HG03520 (cell line): ENCODE data around the gene KIF16B.
"Not testable (repeated sequence)": the region's sequence is repeated elsewhere in the genome, so short reads cannot be mapped to it uniquely, and the experiment has no call there.

Source experiments
- ATAC-seq: cut with Tn5 transposase; IDR thresholded peaks from one replicate; pipeline ENCODE4 v1.9.1; 2021; ENCODE audit warnings: mild to moderate bottlenecking, moderate library complexity; ENCODE audit not compliant: unreplicated experiment

KIF16B gene

DNA sequence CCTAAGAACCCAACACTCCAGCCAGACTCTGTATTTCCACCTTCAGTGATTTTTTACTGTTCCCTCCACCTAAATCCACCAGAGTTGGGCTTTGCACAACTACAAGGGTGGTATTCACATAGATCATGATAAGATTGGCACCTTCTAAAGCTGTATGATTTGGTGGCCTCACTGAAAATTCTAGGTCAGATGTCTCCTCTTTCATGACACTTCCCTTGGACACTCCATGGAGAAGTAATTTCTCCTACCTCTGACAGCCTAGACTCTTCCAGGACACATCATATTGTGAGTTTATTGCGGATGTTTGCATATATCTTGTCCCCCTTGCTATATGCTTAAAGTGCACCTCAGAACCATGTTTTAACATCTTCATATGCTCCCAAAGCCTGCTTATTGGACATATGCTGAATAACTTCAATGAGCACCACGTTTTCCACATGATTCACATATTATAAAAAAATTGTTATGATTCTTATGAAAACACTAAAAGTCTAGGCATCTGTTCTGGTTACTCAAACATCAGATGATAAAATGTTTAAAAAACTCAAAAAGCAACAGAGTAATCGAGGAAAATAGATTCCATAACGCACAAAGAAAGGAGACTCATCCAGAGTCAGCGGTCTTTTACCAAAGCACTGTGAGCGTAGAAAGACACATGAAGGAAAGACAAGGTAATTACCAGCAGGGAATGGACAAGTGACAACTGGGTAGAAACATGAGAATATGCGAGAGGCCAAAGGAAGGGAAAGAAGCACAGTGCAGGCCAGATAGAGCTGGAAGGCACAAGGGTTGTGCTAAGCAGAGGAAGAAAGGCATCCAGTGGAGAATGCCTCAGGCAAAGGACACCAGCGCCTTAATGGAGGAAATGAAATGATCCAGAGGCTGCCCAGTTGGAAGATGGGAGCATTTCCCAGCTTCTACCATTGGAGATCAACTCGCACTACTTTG, 46.5 kb downstream of the KIF16B start:
- ATAC-seq = no peak

GRCh38 chr20:16522651-16523050, 50.6 kb downstream of the KIF16B start:
- ATAC-seq = not testable (repeated sequence)

GRCh38 chr20:16520154-16520553, 53.1 kb downstream of the KIF16B start:
- no peak for ATAC-seq

GRCh38 chr20:16519673-16520072, 53.6 kb downstream of the KIF16B start:
- ATAC-seq = not testable (repeated sequence)

DNA sequence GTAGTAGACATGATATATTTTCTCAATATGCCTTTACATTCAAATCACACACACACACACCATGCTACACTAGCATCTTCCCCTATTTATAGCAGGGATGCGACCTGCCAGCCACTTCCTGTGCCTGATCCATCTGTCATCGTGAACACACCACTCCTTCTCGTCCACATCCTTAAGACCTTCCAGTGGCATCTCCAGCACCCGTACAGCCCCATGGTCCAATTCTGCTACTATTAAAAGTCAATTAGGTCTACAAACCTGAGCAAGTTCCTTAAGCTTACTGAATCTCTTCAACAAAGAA, 54.5 kb downstream of the KIF16B start:
- no peak for ATAC-seq

DNA sequence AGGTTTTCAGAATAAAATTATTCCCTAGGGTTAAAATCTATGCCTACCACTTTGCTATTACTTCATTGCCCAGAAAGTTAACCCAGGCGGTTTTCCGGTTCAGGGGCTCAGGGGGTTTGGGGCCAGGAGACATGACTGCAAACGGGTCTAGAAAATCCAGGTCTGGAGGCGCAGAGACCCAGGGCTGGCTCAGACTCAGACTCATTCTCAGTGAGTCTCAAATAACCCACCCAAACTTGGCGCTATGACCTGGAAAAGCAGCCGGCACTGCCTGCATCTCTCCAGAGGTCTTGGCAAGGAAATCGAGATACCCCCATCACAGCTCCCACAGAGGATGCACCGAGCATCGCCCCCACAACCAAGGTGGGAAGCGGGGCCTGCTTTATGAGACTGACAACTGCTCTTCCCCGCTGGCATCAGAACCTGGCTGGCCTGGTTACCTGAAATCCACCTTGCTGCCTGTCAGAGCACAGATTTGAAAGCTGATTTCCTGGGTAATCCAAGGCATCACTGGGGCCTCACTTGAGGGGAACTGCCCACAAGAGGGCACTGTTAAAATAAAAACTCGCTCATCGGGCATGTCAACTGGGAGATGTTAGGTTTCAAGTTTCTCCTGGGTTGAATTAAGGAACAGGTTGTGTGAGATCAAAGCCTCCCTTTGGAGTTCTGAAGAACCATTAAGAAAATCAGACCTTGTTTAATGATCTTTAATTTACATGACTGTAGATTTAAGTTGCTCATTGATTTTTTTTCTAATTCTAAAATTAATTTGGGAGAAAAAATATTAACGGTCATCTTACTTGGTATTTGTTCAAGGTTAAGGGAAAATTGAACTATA, 55.1 kb downstream of the KIF16B start:
- ATAC-seq = no peak

GRCh38 chr20:16516794-16517193, 56.5 kb downstream of the KIF16B start:
- no peak for ATAC-seq

GRCh38 chr20:16515046-16515445, 58.2 kb downstream of the KIF16B start:
- ATAC-seq = no peak

DNA sequence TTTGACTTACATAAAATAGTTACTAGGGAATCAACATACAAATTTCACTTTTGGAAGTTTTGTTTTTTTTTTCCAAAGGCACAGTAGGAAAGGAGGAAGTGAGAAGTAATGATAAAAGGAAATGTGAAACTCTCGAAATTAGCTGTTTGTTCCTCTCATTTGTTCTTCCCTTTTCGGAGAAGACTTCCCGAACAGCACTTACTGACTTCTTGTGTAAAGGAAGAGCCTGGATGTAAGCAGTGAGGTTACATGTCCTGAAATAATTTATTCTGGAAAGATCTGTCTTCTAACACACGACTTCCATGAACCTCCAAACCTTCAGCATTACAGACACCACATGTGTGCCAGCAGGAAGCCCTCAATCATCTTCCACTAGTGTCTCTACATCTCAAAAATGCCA, 59.1 kb downstream of the KIF16B start:
- ATAC-seq = no peak

DNA sequence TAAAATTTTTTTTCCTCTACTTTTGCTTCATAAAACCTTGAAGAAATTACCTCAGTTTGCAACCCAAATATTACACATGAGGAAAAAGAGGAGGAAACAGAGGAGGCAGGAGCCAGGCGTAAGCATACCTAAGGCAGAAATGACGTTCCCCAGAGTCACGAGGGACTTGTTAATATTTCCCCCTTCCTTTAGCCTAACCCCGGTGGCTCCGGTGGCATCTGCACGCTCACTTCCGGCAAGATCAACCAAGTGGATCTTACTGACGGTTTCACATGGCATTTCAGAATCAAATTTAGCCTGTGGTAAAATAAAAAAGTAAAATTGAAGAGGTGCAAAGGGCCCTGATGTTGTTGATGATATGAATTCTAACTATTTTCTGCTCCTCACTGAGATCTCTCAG, 67.4 kb downstream of the KIF16B start:
- no peak for ATAC-seq

- no peak for ATAC-seq
Observed at GRCh38 chr20:16501301-16501700, 71.9 kb downstream of the KIF16B start.

GRCh38 chr20:16500197-16500596, 73.1 kb downstream of the KIF16B start:
- ATAC-seq = no peak

DNA sequence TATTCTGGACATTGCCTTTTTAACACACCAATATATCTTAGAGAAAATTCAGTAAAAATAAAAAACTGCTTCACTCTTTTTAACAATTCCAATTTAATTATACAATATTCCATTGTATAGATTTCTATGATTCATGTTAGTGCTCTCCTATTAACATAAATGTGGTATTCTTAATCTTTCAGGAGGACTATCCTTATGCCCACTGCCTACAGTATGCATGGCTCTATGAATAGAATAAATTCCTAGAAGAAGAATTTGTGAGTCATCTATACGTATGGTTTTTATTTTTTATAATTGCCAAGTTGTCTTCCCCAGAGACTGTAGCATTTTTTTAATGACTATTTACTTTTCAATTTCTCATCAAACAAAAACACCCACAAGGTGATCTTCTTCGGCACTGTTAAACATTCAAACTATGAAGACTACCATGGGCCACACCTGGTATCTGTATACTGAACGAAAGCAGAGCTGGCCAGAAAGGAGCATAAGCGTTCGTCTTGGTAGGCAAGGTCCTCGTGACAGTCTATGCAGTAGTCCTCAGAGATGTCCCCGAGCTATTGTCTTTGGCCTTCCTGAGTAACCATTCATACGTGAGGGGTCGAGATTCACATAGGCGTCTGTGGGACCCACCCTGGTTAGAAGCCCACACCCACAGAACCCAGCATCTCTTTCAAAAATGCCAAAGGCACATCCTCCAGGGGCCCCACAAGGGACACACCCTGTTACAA, 74.6 kb downstream of the KIF16B start:
- ATAC-seq = no peak

GRCh38 chr20:16497896-16498295, 75.4 kb downstream of the KIF16B start:
- ATAC-seq = no peak

GRCh38 chr20:16493486-16493885, 79.8 kb downstream of the KIF16B start:
- no peak for ATAC-seq

DNA sequence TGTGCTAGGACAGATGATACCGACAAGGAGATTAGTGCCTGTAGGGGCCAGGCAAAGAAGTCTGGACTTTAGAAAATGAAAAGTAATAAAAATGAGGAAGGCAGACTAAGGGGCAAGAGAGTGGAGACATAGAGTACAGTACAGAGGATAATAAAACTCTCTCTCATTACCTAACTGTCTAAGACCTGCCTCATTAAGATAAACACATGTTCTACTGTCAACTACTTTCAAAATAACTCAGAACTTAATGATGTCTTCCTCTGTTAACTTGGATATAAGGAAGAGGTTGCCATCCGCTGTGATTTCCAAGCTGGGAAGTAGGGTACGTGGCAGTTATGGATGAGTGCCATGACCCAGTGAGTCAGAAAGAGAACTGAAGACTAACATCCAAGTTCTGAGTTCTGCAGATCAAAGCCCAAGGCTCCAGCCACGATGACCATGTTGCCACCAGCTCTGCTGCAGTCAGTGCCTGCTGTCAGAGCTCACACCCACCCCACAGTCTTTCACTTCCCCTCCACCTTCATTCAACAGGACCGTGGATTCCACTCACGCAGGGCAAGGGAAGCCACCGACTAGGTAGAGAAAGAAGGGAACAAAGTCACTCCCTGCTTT, 81.8 kb downstream of the KIF16B start:
- no peak for ATAC-seq

DNA sequence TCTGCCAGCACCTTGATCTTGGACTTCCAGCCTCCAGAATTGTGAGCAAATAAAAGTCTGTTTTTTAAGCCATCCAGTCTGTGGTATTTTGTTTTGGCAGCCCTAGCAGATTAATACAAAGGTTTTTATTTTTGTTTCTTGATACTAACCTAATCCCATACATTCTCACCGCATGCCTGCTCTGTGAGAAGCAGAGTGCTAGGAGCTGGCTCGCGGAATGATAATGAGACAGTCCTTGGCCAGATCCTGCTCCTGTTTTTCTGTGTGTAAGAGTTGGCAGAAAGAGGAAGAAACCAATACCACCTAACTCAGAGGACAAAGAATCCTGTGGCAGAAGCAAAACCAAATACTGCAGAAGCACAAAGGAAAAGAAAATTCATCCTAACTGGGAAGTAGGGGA, 82.6 kb downstream of the KIF16B start:
- no peak for ATAC-seq

DNA sequence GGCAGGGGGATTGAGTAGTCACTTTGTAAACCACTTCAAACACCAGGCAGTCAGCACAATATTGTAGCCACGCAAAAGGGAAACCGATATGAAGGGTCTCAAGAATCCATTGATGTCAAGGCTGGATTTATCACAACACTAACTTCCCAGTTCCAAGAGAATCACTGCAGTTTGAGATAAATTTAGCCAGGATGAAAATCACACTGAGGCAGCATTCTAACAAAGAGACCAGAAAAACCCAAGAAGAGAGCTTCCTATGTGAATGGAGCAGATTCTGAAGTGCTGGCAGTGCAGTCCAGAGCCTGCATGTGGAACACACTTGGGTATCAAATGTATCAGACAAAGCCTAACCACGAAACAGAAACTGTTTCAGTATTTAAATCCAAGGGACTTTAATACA, 84.6 kb downstream of the KIF16B start:
- ATAC-seq = no peak

GRCh38 chr20:16488086-16488485, 85.2 kb downstream of the KIF16B start:
- ATAC-seq = no peak

DNA sequence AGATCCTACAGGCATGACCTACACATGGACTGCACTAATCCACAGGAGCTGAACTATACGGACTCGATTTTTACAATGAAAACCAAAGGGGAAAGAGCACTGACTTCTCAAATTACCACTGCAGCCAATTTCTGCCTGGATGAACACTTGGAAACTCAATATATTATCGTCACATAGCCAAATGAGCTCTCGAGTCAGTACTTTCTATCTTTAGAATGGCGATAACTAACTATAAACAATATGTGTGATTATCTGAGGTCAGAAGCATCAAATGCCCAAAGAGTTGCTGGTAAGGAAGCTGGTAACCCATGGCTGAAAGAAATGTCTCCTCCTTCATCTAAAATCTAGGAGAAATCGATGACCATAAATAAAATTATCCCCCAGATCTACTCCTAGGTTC, 86.7 kb downstream of the KIF16B start:
- ATAC-seq = no peak

GRCh38 chr20:16485401-16485800, 87.8 kb downstream of the KIF16B start:
- no peak for ATAC-seq
